Measurements from ENCODE around the gene MEPE.

- no peak for TF ChIP-seq CTCF (IDR thresholded peaks at IDR 0.05)
- TF ChIP-seq POLR2A (IDR thresholded peaks at IDR 0.05): no peak
These were observed 49.6 kb downstream of the MEPE start for GRCh38 chr4:87882321-87882720.

Measured in prostate gland (tissue), 2 donors.